ENCODE measurements around the gene CATSPERZ. TPM values are rescaled to one million over a fixed set of nuclear protein-coding genes. Genes with fewer than 3 reads are reported as not detected.

The CATSPERZ gene
- total and polyA plus RNA-seq, 2 of the 13 experiments (the other 11 are each of a cell fraction or from before 2014, with no cell fraction given) = 0.22 to 0.48 TPM

DNA sequence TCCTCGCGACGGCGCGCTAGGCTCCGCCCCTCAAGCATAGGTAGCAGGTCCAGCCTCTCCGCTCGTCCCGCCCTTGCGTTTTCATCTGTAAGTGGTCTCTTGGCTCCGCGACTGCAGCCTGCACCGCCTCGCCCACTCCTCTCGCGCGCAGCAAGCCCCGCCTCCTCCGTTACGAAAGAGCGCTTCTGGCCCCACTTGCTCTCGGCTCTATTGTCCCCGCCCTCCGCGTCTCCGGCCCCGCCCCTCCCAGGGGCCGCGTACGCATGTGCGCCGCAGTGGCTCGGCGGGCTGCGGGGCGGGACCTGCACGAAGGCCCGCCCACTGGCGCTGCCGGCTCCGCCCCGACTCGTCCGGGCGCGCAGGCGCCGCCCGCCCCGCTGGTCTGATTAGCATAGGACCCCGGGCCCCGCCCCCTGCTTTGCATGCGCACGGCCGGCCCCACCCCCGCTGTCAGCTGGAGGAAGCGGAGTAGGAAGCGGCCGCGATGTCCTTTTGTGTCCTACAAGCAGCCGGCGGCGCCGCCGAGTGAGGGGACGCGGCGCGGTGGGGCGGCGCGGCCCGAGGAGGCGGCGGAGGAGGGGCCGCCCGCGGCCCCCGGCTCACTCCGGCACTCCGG, 5.0 kb downstream of the CATSPERZ start, which contains the start of gene ESRRA (continued):
- TF ChIP-seq, protein P1, sequence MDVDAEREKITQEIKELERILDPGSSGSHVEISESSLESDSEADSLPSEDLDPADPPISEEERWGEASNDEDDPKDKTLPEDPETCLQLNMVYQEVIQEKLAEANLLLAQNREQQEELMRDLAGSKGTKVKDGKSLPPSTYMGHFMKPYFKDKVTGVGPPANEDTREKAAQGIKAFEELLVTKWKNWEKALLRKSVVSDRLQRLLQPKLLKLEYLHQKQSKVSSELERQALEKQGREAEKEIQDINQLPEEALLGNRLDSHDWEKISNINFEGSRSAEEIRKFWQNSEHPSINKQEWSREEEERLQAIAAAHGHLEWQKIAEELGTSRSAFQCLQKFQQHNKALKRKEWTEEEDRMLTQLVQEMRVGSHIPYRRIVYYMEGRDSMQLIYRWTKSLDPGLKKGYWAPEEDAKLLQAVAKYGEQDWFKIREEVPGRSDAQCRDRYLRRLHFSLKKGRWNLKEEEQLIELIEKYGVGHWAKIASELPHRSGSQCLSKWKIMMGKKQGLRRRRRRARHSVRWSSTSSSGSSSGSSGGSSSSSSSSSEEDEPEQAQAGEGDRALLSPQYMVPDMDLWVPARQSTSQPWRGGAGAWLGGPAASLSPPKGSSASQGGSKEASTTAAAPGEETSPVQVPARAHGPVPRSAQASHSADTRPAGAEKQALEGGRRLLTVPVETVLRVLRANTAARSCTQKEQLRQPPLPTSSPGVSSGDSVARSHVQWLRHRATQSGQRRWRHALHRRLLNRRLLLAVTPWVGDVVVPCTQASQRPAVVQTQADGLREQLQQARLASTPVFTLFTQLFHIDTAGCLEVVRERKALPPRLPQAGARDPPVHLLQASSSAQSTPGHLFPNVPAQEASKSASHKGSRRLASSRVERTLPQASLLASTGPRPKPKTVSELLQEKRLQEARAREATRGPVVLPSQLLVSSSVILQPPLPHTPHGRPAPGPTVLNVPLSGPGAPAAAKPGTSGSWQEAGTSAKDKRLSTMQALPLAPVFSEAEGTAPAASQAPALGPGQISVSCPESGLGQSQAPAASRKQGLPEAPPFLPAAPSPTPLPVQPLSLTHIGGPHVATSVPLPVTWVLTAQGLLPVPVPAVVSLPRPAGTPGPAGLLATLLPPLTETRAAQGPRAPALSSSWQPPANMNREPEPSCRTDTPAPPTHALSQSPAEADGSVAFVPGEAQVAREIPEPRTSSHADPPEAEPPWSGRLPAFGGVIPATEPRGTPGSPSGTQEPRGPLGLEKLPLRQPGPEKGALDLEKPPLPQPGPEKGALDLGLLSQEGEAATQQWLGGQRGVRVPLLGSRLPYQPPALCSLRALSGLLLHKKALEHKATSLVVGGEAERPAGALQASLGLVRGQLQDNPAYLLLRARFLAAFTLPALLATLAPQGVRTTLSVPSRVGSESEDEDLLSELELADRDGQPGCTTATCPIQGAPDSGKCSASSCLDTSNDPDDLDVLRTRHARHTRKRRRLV (CRISPR knock-in tag; IDR thresholded peaks at IDR 0.05) = no peak
- TF ChIP-seq ZNF577 (CRISPR knock-in tag; IDR thresholded peaks at IDR 0.05; ENCODE audit: borderline replicate concordance, low read depth) (no peak), ZFP82 (CRISPR knock-in tag; IDR thresholded peaks at IDR 0.05; ENCODE audit: borderline replicate concordance) (no peak), ETS1 (CRISPR knock-in tag; IDR thresholded peaks at IDR 0.05) (no peak), STAT5B (CRISPR knock-in tag; IDR thresholded peaks at IDR 0.05) (no peak), TBL1XR1 (IDR thresholded peaks at IDR 0.05; ENCODE audit: borderline replicate concordance, low read length, partially characterized antibody) (no peak), ZNF639 (CRISPR knock-in tag; conservative IDR thresholded peaks at IDR 0.05) (peak; percentile 7; the same call in 1 of the 2 replicates), ZNF614 (CRISPR knock-in tag; IDR thresholded peaks at IDR 0.05; ENCODE audit: borderline replicate concordance) (no peak), CBX1 (IDR thresholded peaks at IDR 0.05; ENCODE audit: low read depth) (no peak), ZC3H13 (CRISPR knock-in tag; IDR thresholded peaks at IDR 0.05) (no peak), ZNF749 (CRISPR knock-in tag; IDR thresholded peaks at IDR 0.05; ENCODE audit: borderline replicate concordance) (no peak), CBFB (CRISPR knock-in tag; IDR thresholded peaks at IDR 0.05) (no peak), SIN3B (IDR thresholded peaks at IDR 0.05; ENCODE audit: low read length) (no peak), ZNF234 (CRISPR knock-in tag; conservative IDR thresholded peaks at IDR 0.05) (no peak), POGZ (CRISPR knock-in tag; IDR thresholded peaks at IDR 0.05) (no peak)
- TF ChIP-seq, protein P2, sequence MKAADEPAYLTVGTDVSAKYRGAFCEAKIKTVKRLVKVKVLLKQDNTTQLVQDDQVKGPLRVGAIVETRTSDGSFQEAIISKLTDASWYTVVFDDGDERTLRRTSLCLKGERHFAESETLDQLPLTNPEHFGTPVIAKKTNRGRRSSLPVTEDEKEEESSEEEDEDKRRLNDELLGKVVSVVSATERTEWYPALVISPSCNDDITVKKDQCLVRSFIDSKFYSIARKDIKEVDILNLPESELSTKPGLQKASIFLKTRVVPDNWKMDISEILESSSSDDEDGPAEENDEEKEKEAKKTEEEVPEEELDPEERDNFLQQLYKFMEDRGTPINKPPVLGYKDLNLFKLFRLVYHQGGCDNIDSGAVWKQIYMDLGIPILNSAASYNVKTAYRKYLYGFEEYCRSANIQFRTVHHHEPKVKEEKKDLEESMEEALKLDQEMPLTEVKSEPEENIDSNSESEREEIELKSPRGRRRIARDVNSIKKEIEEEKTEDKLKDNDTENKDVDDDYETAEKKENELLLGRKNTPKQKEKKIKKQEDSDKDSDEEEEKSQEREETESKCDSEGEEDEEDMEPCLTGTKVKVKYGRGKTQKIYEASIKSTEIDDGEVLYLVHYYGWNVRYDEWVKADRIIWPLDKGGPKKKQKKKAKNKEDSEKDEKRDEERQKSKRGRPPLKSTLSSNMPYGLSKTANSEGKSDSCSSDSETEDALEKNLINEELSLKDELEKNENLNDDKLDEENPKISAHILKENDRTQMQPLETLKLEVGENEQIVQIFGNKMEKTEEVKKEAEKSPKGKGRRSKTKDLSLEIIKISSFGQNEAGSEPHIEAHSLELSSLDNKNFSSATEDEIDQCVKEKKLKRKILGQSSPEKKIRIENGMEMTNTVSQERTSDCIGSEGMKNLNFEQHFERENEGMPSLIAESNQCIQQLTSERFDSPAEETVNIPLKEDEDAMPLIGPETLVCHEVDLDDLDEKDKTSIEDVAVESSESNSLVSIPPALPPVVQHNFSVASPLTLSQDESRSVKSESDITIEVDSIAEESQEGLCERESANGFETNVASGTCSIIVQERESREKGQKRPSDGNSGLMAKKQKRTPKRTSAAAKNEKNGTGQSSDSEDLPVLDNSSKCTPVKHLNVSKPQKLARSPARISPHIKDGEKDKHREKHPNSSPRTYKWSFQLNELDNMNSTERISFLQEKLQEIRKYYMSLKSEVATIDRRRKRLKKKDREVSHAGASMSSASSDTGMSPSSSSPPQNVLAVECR (CRISPR knock-in tag; IDR thresholded peaks at IDR 0.05; ENCODE audit: borderline replicate concordance) = no peak
- TF ChIP-seq, protein P3, sequence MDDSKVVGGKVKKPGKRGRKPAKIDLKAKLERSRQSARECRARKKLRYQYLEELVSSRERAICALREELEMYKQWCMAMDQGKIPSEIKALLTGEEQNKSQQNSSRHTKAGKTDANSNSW (CRISPR knock-in tag; IDR thresholded peaks at IDR 0.05; ENCODE audit: borderline replicate concordance) = no peak

Measured in HepG2 (cell line).